Cerebellar nuclear complex (tissue), 1 donor: Measurements from ENCODE around the gene IFNW1.

Experiments used
- DNase-seq, 2 experiments: peaks; one replicate each; lab custom pipeline; 2025; lab: John Stamatoyannopoulos, UW

The IFNW1 gene

DNA sequence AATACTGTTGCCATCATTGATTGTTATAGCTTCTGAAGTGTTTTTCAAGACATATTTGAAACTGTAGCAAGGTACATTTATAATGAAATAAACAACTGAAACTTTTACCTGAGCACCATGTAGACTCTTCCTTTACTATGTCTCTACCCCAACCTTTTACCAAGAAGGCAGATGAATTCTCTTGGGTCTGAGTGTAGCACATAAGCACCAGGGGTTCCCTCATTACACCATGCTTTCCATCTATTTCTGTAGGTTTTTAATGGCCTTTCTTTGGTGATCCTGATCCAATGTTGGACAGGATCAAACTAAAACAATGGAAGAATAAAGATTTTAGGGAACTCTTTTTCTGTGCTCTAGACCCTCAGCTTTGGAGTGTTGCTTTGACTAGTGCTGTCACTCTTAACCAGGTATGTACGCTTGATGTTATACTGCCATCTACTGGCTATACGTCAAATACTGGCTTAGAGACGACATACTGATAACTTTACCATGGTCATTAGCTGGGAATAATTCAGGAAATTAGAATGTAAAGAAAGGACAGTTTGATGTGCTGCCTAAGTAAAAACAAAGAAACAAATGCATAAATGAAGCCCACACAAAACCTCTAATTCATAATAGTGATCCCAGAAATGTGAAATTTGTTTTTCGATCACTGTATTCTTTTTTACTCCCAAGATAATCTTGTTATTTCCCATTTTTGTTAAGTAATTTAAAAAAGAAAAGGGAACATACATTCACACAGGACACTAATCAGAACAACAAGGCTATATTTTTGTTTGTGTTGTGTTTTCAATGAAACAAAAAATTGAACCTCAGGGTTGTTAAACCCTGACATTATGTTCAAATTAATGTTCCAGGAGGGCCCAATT lies 30.7 kb downstream of the IFNW1 start:
- DNase-seq, result peak in 1 of 2 experiments; percentile 23

DNA sequence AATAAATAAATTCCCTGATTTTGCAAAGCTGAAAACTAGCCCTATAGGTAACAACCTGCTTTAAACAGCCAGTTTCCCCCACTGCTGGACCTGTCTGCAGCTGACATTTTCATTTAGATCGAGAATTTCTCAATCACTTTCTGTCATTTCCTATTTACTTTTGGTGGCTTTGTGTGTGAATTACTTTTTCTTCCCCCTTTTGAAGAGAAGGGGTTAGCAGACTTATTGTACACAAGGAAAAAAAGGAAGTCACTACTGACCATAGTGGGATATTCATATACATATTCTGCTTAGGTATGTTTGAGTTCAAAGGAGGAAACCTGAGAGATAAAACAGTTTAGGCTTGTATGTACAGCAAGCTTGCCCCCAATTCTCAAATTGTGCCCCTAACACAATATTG lies 36.8 kb downstream of the IFNW1 start:
- DNase-seq, result no peak

DNA sequence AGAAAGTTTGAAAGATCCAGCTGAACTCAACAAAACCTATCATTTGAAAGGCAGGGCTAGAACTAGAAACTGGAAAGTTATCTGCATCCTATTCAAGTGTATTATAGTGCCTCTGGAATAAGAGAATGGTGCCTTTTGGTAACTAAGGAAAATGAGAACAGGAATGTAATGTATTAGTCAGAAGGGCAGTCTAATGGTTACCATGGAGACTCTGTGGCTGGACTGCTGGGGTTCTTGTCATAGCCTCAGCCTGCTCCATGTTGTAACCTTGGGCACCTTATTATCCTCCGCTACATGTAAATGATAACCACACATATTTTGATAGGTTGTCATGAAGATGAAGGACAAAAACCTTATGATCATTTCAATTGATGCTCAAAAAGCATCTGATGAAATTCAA lies 39.3 kb downstream of the IFNW1 start:
- no peak for DNase-seq

DNA sequence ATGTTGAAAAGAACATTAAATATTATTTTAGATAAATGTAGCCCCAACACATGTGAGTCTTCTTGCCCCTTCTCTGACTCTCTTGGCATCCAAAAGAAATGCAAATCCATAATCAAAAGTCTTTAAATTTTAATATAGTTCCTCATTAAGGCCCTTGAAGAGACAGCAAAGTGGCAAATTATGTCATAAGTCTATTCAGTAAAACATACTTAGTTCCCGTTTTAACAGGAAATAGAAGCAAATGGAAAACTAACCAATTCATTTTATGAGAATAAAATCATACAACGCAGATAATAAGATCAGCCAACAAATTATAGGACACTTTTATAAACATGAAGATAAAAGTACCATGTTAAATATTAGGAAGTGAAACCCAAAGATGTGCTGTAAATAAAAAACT lies 43.8 kb downstream of the IFNW1 start:
- DNase-seq, result no peak

DNA sequence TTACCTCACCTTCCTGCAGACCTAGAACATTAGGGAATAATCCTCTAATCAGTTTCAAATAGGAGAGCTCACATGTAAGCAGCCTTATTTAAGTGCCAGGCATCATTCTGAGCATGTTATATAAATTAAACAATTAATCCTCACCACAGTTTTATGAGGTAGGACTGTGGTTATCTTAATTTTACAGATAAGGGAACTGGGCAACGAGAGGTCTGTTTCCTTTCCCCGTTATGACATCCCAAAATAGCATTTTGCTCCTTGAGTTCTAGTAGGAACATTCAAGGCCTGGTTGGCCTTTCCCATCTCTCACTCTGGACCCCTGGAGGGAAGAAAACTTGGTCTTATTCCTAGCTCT lies 44.8 kb downstream of the IFNW1 start:
- DNase-seq, result no peak

DNA sequence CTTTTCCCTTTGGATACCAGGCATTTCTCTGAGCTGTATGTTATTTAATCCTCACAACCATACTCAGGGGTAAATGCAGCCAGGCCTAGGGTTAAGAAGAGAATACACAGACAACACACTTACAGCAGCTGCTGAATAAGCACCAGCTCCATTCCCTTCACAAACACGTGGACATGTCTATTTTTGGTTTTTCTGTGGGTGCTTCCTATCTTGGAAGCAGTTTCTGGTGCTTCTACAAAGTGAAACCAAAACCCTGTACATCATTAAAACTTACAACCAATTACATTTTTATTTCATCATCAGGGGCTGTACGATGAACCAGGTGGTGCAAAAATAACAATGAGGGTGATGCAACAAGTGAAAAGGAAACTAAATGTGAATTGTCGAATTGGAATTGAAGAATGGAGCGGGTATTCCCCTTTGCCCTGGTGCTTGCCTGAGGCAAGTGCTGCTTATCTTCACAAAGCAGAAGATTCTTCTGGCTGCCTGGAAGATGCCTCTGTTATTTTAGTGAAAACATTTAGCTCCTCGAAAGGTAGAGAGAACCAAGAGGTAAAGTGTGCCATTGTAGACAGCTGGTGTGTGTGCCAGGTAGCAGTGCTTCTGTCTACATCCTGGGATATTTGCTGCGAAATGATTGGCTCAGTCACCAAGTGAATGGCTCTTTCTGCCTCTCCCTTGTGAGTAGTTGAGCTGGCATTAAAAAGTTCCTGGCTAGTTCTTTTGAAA lies 45.3 kb downstream of the IFNW1 start:
- DNase-seq, result no peak

DNA sequence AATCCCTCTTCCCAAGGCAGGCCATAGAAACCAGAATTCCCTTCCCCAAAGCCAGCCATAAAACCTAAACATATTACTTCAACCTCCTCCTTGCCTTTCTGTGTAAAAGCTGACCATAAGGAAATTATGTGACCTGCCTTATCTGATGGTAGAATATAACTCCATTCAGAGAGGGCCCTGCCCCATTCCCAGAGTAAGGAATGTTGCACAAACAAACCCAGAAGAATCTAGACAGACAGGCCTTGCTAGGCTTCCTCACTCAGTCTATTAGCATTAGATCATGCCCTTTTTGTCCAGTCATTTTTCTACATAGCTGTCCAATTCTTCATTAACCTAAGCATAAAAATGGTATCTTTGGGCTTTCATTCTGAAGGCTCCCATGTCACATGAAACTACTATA lies 46.1 kb downstream of the IFNW1 start:
- DNase-seq, result no peak
